Osteocyte (in vitro differentiated cells): ENCODE data around the gene ZNF629. TPM values are rescaled to one million over a fixed set of nuclear protein-coding genes. Genes with fewer than 3 reads are reported as not detected.

Experiments used
- DNase-seq: peaks from one replicate; pipeline ENCODE4 v3.0.0; 2021; ENCODE audit warnings: mixed read lengths; ENCODE audit not compliant: unreplicated experiment; ENCODE audit errors: extremely low spot score
- H3K27ac Mint-ChIP-seq: one replicate; pipeline ENCODE4 v1.8.0; 2021; ENCODE audit warnings: mild to moderate bottlenecking, mixed read lengths; ENCODE audit not compliant: unreplicated experiment
- H3K27me3 Mint-ChIP-seq: one replicate; pipeline ENCODE4 v1.8.0; 2021; ENCODE audit warnings: mixed read lengths; ENCODE audit not compliant: unreplicated experiment
- H3K36me3 Mint-ChIP-seq: one replicate; pipeline ENCODE4 v1.8.0; 2021; ENCODE audit warnings: mixed read lengths; ENCODE audit not compliant: unreplicated experiment
- H3K4me1 Mint-ChIP-seq: one replicate; pipeline ENCODE4 v1.8.0; 2021; ENCODE audit warnings: mixed read lengths; ENCODE audit not compliant: unreplicated experiment
- H3K4me3 Mint-ChIP-seq: one replicate; pipeline ENCODE4 v1.8.0; 2021; ENCODE audit warnings: mild to moderate bottlenecking, moderate library complexity, mixed read lengths; ENCODE audit not compliant: unreplicated experiment
- H3K9me3 Mint-ChIP-seq: one replicate; pipeline ENCODE4 v1.8.0; 2021; ENCODE audit warnings: mixed read lengths; ENCODE audit not compliant: unreplicated experiment
- CTCF ChIP-seq: fragments of 200-600 bp; sonication (generic); IDR thresholded peaks from 2 replicates; pipeline ENCODE4 v1.5.0; 2021; ENCODE audit warnings: antibody characterized with exemption, mild to moderate bottlenecking, moderate library complexity
- total RNA-seq: library from RNA; stranded (reverse); gene quantifications from 2 replicates; pipeline ENCODE4 v1.2.1, GENCODE V29; 2021

The ZNF629 gene
- total RNA-seq, 1 donor from 2014 or later = 26.7 TPM

DNA sequence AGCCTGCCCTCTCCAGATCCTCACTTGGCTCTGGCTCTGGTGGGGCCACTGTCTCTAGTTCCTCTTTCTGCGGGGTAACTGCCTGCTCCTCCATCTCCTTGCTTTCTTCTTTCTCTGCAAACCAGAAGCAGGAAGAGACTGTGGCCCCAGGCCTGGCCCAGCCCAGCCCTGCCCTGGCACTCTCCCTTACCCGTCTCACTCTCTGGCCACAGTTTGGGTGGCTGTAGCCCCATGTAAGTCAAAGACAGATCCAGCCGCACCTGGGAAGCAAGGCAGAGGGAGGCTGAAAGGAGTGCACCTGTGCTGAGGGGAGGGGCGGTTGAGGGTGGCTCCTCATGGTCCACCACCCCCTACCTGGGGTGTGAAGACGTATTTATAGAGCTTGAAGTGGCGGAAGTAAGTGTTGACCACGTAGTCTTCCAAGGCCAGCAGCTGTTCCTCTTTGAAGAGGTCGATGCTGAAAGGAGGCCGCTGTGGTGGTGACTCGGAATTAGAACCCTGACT is 28.0 kb downstream of the ZNF629 start:
- Mint-ChIP-seq H3K4me3 (no peak overlapping the region), H3K4me1 (peaks cover 22% of the 10 kb centered on the region), H3K27me3 (no peaks in the 10 kb centered on the region), H3K9me3 (no peaks in the 10 kb centered on the region), H3K27ac (no peak overlapping the region), H3K36me3 (peaks cover 17% of the 10 kb centered on the region)
- DNase-seq = no peak
- TF ChIP-seq CTCF = no peak

DNA sequence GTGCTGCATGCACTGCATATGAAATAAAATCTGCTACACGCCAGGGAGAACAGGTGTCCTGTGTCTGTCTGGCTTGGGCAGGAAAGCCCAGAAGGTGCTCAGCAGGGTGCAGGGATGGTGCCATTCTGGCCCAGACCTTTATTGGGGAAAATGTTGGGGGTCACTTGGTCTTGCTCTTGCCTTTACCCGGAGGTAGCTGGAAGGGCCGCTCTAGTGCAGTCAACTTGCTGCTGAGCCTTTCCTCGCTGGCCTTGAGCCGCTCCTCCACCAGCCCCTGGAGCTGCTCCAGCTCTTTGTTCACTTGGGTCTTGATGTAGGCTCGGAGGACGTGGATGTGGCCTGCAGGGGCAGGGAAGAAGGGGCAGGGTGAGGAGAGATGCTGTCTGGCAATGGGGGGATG is 29.7 kb downstream of the ZNF629 start:
- no peaks in the 10 kb centered on the region for H3K27me3 Mint-ChIP-seq
- H3K27ac Mint-ChIP-seq = no peak overlapping the region
- peaks cover 9% of the 10 kb centered on the region for H3K4me1 Mint-ChIP-seq
- no peak for DNase-seq
- no peaks in the 10 kb centered on the region for H3K9me3 Mint-ChIP-seq
- no peak overlapping the region for H3K4me3 Mint-ChIP-seq
- peaks cover 14% of the 10 kb centered on the region for H3K36me3 Mint-ChIP-seq
- no peak for TF ChIP-seq CTCF

GRCh38 chr16:30756781-30757100 is 30.3 kb downstream of the ZNF629 start:
- Mint-ChIP-seq H3K27me3 (no peaks in the 10 kb centered on the region), H3K4me3 (no peak overlapping the region), H3K36me3 (peaks cover 14% of the 10 kb centered on the region), H3K27ac (no peak overlapping the region), H3K4me1 (peaks cover 9% of the 10 kb centered on the region), H3K9me3 (no peaks in the 10 kb centered on the region)
- TF ChIP-seq CTCF = no peak
- DNase-seq = no peak

- no peak for TF ChIP-seq CTCF
- Mint-ChIP-seq H3K27me3 (no peaks in the 10 kb centered on the region), H3K27ac (no peak overlapping the region), H3K4me3 (no peak overlapping the region), H3K9me3 (no peaks in the 10 kb centered on the region), H3K36me3 (peaks cover 17% of the 10 kb centered on the region), H3K4me1 (peaks cover 9% of the 10 kb centered on the region)
- no peak for DNase-seq
Measured at GRCh38 chr16:30755955-30756780, 30.8 kb downstream of the ZNF629 start.

GRCh38 chr16:30753596-30753995 is 33.4 kb downstream of the ZNF629 start:
- no peak for TF ChIP-seq CTCF
- H3K9me3 Mint-ChIP-seq = no peaks in the 10 kb centered on the region

More at GRCh38 chr16:30753596-30753995, 33.4 kb downstream of the ZNF629 start:
- Mint-ChIP-seq H3K36me3 (peaks cover 15% of the 10 kb centered on the region), H3K27ac (no peak overlapping the region), H3K4me3 (no peak overlapping the region), H3K27me3 (no peaks in the 10 kb centered on the region), H3K4me1 (peaks cover 10% of the 10 kb centered on the region)
- DNase-seq = no peak
